SH-SY5Y (cell line): Measurements from ENCODE around the gene NSD2.

Source experiments
- GATA2 ChIP-seq: IDR thresholded peaks from 2 replicates; pipeline ENCODE4 v1.6.1; 2011; ENCODE audit warnings: mild to moderate bottlenecking, low read depth, low read length
- GATA3 ChIP-seq: IDR thresholded peaks from 2 replicates; pipeline ENCODE4 v1.6.1; 2011; ENCODE audit warnings: low read depth, mild to moderate bottlenecking, low read length, moderate library complexity

- TF ChIP-seq GATA3 (no peak), GATA2 (no peak)
These were observed 119.9 kb downstream of the NSD2 start for GRCh38 chr4:1991087-1991486.
